ENCODE measurements around the gene WWOX.

WWOX gene

DNA sequence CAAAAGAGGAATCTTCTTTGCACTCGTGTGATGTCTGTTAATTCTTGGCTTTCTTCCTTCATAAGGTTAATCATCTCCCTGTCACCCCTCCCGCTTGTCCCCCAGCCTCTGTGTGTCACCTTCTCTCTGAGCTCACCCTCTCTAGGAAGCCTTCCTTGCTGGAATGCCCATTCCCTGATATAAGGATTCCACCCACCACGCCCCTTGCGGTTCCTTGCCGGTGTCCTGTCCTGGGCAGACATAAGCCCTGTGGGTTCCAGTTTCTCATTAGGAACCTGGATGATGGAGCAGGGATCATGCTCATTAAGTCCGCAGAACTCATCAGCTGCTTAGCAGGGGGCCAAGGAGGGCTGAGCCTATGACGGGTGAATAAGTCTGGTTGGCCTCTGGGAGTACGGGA lies 941.8 kb downstream of the WWOX start (continued):
- TF ChIP-seq, protein P1, sequence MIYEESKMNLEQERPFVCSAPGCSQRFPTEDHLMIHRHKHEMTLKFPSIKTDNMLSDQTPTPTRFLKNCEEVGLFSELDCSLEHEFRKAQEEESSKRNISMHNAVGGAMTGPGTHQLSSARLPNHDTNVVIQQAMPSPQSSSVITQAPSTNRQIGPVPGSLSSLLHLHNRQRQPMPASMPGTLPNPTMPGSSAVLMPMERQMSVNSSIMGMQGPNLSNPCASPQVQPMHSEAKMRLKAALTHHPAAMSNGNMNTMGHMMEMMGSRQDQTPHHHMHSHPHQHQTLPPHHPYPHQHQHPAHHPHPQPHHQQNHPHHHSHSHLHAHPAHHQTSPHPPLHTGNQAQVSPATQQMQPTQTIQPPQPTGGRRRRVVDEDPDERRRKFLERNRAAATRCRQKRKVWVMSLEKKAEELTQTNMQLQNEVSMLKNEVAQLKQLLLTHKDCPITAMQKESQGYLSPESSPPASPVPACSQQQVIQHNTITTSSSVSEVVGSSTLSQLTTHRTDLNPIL (CRISPR knock-in tag; IDR thresholded peaks at IDR 0.05; ENCODE audit: low read depth) = no peak
- no peak for TF ChIP-seq GLIS3 (CRISPR knock-in tag; IDR thresholded peaks at IDR 0.05)
- TF ChIP-seq ARNTL (CRISPR knock-in tag; IDR thresholded peaks at IDR 0.05; ENCODE audit: borderline replicate concordance, low read depth) = no peak
- no peak for TF ChIP-seq BACH2 (CRISPR knock-in tag; IDR thresholded peaks at IDR 0.05; ENCODE audit: borderline replicate concordance)
- TF ChIP-seq, protein P2, sequence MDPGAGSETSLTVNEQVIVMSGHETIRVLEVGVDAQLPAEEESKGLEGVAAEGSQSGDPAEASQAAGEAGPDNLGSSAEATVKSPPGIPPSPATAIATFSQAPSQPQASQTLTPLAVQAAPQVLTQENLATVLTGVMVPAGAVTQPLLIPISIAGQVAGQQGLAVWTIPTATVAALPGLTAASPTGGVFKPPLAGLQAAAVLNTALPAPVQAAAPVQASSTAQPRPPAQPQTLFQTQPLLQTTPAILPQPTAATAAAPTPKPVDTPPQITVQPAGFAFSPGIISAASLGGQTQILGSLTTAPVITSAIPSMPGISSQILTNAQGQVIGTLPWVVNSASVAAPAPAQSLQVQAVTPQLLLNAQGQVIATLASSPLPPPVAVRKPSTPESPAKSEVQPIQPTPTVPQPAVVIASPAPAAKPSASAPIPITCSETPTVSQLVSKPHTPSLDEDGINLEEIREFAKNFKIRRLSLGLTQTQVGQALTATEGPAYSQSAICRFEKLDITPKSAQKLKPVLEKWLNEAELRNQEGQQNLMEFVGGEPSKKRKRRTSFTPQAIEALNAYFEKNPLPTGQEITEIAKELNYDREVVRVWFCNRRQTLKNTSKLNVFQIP (CRISPR knock-in tag; IDR thresholded peaks at IDR 0.05; ENCODE audit: borderline replicate concordance, low read depth) = no peak
- TF ChIP-seq ZFP30 (CRISPR knock-in tag; IDR thresholded peaks at IDR 0.05) = no peak
- TF ChIP-seq RARB (CRISPR knock-in tag; IDR thresholded peaks at IDR 0.05) = no peak

DNA sequence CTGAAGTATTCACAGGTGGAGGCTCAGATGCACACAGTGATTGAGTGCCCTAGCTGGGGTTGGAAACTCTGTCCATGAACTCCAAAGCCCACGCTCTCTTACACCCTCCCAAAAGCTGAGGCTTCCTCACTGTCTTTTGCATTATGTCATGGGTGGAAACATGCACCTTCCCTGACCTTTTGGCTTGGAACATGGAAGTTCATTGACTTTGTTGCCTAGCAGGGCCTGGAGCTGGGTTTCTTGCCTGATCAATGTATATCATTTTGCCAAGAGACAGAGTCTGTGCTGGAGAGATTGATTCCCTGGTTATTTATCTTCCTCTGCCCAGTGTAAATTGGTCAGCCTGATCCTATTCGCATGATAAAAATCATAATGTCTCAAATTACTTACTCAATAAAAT lies 942.7 kb downstream of the WWOX start:
- no peak for ATAC-seq
- TF ChIP-seq, protein P1 (CRISPR knock-in tag; IDR thresholded peaks at IDR 0.05; ENCODE audit: low read depth) = no peak

DNA sequence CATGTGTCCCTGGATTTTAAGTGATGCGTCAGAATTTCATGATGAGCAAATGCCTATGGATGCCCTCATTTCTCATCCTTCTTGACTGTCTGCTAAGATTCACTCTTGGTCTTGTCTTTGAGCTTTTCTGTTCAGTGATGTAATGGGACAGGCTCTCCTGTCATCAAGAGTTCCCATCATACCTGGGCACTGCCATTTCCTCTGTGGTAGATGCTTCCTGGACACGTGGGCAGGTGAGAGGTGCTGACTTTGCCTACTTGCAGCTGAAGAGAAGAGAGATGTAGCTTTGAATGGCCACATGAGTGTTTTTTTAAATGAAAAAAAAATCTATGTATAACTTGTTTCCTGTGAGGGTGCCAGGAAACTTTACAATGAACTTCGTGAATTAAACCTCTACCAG lies 943.4 kb downstream of the WWOX start:
- ATAC-seq = no peak
- no peak for TF ChIP-seq ISL1 (CRISPR knock-in tag; IDR thresholded peaks at IDR 0.05)
- TF ChIP-seq RARB (CRISPR knock-in tag; IDR thresholded peaks at IDR 0.05) = no peak
- TF ChIP-seq, protein P1 (CRISPR knock-in tag; IDR thresholded peaks at IDR 0.05; ENCODE audit: low read depth) = no peak
- no peak for TF ChIP-seq OSR1 (CRISPR knock-in tag; IDR thresholded peaks at IDR 0.05)
- no peak for TF ChIP-seq ZC3H10 (CRISPR knock-in tag; IDR thresholded peaks at IDR 0.05)
- TF ChIP-seq, protein P3, sequence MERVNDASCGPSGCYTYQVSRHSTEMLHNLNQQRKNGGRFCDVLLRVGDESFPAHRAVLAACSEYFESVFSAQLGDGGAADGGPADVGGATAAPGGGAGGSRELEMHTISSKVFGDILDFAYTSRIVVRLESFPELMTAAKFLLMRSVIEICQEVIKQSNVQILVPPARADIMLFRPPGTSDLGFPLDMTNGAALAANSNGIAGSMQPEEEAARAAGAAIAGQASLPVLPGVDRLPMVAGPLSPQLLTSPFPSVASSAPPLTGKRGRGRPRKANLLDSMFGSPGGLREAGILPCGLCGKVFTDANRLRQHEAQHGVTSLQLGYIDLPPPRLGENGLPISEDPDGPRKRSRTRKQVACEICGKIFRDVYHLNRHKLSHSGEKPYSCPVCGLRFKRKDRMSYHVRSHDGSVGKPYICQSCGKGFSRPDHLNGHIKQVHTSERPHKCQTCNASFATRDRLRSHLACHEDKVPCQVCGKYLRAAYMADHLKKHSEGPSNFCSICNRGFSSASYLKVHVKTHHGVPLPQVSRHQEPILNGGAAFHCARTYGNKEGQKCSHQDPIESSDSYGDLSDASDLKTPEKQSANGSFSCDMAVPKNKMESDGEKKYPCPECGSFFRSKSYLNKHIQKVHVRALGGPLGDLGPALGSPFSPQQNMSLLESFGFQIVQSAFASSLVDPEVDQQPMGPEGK (CRISPR knock-in tag; IDR thresholded peaks at IDR 0.05; ENCODE audit: borderline replicate concordance) = no peak
- no peak for TF ChIP-seq PPARA (CRISPR knock-in tag; IDR thresholded peaks at IDR 0.05; ENCODE audit: borderline replicate concordance)
- no peak for TF ChIP-seq ZFP3 (CRISPR knock-in tag; IDR thresholded peaks at IDR 0.05)
- TF ChIP-seq, protein P4, sequence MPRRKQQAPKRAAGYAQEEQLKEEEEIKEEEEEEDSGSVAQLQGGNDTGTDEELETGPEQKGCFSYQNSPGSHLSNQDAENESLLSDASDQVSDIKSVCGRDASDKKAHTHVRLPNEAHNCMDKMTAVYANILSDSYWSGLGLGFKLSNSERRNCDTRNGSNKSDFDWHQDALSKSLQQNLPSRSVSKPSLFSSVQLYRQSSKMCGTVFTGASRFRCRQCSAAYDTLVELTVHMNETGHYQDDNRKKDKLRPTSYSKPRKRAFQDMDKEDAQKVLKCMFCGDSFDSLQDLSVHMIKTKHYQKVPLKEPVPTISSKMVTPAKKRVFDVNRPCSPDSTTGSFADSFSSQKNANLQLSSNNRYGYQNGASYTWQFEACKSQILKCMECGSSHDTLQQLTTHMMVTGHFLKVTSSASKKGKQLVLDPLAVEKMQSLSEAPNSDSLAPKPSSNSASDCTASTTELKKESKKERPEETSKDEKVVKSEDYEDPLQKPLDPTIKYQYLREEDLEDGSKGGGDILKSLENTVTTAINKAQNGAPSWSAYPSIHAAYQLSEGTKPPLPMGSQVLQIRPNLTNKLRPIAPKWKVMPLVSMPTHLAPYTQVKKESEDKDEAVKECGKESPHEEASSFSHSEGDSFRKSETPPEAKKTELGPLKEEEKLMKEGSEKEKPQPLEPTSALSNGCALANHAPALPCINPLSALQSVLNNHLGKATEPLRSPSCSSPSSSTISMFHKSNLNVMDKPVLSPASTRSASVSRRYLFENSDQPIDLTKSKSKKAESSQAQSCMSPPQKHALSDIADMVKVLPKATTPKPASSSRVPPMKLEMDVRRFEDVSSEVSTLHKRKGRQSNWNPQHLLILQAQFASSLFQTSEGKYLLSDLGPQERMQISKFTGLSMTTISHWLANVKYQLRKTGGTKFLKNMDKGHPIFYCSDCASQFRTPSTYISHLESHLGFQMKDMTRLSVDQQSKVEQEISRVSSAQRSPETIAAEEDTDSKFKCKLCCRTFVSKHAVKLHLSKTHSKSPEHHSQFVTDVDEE (CRISPR knock-in tag; IDR thresholded peaks at IDR 0.05) = no peak

DNA sequence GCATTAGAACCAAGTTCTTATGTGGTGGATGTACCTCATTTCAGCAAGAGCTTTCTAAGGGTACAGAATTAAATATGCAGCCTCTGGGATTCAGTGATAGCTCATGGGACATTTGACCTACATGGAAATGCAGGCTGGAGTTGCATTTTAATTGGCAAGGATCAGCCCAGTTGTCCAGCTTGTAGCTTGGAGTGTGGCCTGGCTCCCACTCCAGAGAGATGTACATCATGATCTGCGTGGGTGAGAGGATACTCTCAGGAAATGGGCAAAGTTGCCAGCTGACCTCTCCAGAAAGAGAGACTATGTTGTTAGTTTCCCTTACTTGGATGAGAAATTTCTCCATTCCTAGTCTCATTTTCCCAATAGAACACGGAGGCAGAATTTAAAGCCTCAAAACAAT lies 945.7 kb downstream of the WWOX start:
- TF ChIP-seq ISL1 (CRISPR knock-in tag; IDR thresholded peaks at IDR 0.05) = no peak
- no peak for TF ChIP-seq BACH2 (CRISPR knock-in tag; IDR thresholded peaks at IDR 0.05; ENCODE audit: borderline replicate concordance)
- TF ChIP-seq, protein P3 (CRISPR knock-in tag; IDR thresholded peaks at IDR 0.05; ENCODE audit: borderline replicate concordance) = no peak
- no peak for TF ChIP-seq ZNF70 (CRISPR knock-in tag; IDR thresholded peaks at IDR 0.05)
- TF ChIP-seq, protein P5, sequence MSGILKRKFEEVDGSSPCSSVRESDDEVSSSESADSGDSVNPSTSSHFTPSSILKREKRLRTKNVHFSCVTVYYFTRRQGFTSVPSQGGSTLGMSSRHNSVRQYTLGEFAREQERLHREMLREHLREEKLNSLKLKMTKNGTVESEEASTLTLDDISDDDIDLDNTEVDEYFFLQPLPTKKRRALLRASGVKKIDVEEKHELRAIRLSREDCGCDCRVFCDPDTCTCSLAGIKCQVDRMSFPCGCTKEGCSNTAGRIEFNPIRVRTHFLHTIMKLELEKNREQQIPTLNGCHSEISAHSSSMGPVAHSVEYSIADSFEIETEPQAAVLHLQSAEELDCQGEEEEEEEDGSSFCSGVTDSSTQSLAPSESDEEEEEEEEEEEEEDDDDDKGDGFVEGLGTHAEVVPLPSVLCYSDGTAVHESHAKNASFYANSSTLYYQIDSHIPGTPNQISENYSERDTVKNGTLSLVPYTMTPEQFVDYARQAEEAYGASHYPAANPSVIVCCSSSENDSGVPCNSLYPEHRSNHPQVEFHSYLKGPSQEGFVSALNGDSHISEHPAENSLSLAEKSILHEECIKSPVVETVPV (CRISPR knock-in tag; IDR thresholded peaks at IDR 0.05) = no peak
- TF ChIP-seq, protein P2 (CRISPR knock-in tag; IDR thresholded peaks at IDR 0.05; ENCODE audit: borderline replicate concordance, low read depth) = no peak
- TF ChIP-seq CSDC2 (CRISPR knock-in tag; IDR thresholded peaks at IDR 0.05) = no peak
- no peak for TF ChIP-seq ZFP3 (CRISPR knock-in tag; IDR thresholded peaks at IDR 0.05)
- TF ChIP-seq ZC3H10 (CRISPR knock-in tag; IDR thresholded peaks at IDR 0.05) = no peak
- no peak for TF ChIP-seq ESRRG (CRISPR knock-in tag; IDR thresholded peaks at IDR 0.05)
- no peak for TF ChIP-seq ZFP30 (CRISPR knock-in tag; IDR thresholded peaks at IDR 0.05)
- ATAC-seq = no peak

Measured in SK-N-SH treated with all-trans-retinoic acid at 6 μM for 48 hours (cell line).